ENCODE measurements around the gene JCAD.

JCAD gene

DNA sequence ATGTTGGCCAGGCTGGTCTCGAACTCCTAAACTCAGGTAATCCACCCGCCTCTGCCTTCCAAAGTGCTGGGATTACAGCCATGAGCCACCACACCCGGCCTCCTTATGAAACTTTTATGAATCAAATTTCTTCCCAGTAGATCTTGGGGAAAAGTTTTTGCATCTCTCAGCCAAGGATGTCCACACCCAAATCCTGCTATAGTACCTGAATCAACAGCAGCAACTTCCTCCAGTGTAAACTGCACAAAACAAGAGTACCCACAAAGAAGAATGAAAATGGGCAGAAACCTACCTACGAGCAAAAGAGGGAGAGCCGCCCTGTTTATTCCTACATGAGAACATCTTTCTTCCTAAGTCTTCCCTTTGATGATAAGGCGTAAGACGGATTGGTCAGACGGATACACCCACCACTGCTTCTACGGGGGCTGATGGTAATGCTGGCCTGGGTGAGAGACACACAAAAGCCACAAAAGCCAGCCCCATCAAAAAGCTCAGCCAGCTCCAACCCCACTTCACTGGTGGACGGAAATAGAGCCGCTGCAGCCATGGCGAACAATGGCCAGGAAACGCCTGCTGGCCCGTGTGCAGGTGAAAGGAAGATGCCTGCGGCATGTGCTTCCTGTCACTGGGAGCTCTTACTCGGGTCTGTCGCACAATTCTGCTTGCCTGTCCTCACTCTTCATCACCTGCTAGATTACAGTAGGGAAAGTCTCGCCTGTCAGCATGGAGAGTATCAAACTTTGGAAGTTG, 10.4 kb downstream of the JCAD start:
- ChIA-PET CTCF (no interaction called here), POLR2A (no interaction called here)
- TF ChIP-seq, protein P1, sequence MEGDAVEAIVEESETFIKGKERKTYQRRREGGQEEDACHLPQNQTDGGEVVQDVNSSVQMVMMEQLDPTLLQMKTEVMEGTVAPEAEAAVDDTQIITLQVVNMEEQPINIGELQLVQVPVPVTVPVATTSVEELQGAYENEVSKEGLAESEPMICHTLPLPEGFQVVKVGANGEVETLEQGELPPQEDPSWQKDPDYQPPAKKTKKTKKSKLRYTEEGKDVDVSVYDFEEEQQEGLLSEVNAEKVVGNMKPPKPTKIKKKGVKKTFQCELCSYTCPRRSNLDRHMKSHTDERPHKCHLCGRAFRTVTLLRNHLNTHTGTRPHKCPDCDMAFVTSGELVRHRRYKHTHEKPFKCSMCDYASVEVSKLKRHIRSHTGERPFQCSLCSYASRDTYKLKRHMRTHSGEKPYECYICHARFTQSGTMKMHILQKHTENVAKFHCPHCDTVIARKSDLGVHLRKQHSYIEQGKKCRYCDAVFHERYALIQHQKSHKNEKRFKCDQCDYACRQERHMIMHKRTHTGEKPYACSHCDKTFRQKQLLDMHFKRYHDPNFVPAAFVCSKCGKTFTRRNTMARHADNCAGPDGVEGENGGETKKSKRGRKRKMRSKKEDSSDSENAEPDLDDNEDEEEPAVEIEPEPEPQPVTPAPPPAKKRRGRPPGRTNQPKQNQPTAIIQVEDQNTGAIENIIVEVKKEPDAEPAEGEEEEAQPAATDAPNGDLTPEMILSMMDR (IDR thresholded peaks at IDR 0.05; ENCODE audit: control extremely low read depth, extremely low read depth, low read depth, missing control alignments) = no peak
- no peak for DNase-seq (ENCODE audit: extremely low spot score)

DNA sequence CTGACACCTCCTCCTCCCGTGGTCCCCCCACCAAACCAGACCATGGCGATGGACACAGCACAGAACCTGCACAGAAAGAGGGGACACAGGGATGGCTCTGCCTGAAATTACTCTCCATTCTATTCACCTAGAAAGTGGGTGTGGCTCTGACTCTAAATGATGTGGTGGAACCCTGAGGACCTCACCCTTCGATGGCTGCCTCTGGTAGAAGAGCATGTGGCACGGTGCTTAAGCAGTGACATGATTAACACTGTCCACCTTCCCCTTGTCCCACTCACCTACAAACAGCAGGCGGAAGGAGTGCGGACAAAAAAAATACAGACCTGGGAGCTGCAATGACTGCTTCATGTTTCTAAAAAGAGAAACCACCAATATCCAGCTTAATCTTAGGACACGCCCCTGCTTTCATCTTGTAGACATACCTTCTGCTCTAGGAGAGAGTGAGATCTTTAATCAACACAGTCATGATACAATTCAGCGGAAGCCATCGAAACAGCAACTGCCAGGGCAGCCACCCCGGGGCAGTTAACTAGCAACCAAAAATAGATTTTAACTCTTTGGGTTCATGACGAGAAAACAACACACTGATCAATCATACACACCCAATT, 11.4 kb downstream of the JCAD start:
- ChIA-PET CTCF (no interaction called here), POLR2A (no interaction called here)
- TF ChIP-seq, protein P1 (IDR thresholded peaks at IDR 0.05; ENCODE audit: control extremely low read depth, extremely low read depth, low read depth, missing control alignments) = no peak
- no peak for DNase-seq (ENCODE audit: extremely low spot score)

DNA sequence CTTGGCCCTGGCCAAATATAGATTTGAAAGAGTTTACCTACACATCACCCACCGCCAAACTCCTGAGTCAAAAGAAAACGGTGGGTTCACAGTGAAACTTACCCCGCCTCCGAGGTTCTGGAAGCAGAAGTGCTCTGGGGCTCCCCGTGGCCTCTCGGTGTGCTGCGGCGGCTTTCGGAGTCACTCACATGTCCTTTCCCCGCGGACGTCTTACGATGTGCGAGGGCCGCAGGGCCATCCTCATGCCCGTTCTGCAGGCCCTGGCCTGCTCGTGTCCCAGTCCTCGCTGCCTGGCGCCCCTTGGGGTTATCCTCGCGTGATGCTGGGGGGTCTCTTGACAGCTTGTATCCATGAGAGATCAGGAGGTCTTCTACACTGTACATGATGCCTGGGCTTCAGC, 12.0 kb downstream of the JCAD start:
- TF ChIP-seq, protein P1 (IDR thresholded peaks at IDR 0.05; ENCODE audit: control extremely low read depth, extremely low read depth, low read depth, missing control alignments) = no peak
- ChIA-PET POLR2A (no interaction called here), CTCF (no interaction called here)
- no peak for DNase-seq (ENCODE audit: extremely low spot score)

DNA sequence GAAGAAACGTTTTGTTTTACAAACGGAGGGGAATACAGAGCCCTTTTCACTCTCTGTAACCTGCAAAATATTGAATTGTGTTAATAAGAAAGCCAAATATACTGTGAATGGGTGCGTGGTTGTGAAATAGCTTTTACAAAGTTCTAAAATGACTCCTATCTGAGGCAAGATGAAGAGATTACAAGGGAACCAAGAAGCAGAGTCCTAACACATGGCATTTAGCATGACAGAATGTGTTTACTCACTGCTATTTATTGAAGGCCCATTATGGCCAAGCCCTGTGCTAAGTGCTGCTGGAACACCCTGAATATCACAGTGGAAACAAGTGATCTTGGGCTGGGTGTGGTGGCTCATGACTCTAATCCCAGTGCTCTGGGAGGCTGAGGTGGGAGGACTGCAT, 12.9 kb downstream of the JCAD start:
- ChIA-PET CTCF (no interaction called here), POLR2A (no interaction called here)
- TF ChIP-seq, protein P1 (IDR thresholded peaks at IDR 0.05; ENCODE audit: control extremely low read depth, extremely low read depth, low read depth, missing control alignments) = no peak
- no peak for DNase-seq (ENCODE audit: extremely low spot score)

DNA sequence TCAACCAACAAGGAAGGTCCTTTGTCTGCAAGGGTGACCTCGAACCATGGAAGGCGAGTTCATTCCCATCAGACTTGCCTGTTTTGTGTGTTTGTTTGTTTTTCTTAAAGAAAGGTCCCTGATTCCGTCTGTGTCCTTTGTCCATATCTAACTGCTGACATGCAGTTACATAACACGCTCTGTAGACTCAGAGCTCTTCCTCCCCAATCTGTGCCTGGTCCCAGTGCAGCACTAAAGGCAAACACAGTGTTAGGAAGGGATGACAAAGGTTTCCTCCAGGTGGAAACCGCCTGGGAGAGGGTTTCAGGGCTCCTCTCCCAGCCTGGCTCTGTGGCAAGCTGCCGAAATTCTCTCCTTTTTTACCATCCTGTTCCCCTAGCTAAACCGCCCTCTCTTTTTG, 13.4 kb downstream of the JCAD start:
- DNase-seq (ENCODE audit: extremely low spot score) = no peak
- POLR2A ChIA-PET = no interaction called here
- TF ChIP-seq, protein P1 (IDR thresholded peaks at IDR 0.05; ENCODE audit: control extremely low read depth, extremely low read depth, low read depth, missing control alignments) = no peak
- CTCF ChIA-PET = no interaction called here

DNA sequence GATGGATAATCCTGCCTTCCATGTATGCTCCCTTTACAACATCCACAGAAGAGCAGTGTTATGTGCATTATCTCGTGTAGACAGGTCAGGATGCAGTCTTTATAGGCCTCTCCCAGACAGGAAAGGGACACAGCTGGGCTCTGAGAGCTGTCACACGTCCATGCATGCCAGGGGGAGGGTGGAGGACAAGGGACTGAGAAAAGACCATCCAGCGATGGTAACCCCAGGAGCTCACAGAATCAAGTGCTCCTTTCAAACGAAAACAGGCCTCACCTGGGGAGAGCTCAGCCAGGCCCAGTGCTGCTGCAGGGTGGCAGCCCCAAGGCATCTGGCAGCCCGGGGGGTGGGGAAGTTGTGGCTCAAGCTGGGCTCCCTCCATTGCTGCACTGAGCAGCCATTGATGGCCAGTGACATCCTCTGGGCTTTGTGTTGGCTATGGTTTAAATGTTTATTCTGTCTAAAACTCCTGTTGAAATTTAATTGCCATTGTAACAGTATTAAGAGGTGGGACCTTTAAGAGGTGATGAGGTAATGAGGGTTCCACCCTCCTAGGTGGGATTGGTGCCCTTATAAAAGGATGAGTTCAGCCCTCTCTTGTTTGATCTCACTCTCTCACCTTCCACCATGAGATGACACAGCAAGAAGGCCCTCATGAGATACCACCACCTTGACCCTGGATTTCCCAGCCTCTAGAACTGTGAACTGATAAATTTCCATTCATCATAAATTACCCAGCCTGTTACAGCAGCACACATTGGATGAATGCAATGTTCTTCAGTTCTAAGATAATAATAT, 15.7 kb downstream of the JCAD start:
- ChIA-PET CTCF (no interaction called here), POLR2A (no interaction called here)
- DNase-seq (ENCODE audit: extremely low spot score) = no peak
- TF ChIP-seq, protein P1 (IDR thresholded peaks at IDR 0.05; ENCODE audit: control extremely low read depth, extremely low read depth, low read depth, missing control alignments) = no peak

Measured in GM10248 (cell line).